Lower lobe of right lung (tissue), 2 donors: ENCODE measurements around the gene KIF26B. TPM values are rescaled to one million over a fixed set of nuclear protein-coding genes. Genes with fewer than 3 reads are reported as not detected.

Experiments used
- ATAC-seq, 2 donors: fragments of 200-7000 bp; cut with Tn5 transposase; one replicate each; pipeline ENCODE4 v1.9.1; 2020 to 2022; ENCODE audit warnings: mild to moderate bottlenecking in 2 of 2, moderate library complexity in 2 of 2
- DNase-seq: peaks from one replicate; pipeline ENCODE4 v3.0.0-alpha.2; 2020
- H3K27ac ChIP-seq: fragments of 200-600 bp; one replicate; pipeline ENCODE4 v1.8.0; 2022
- H3K27me3 ChIP-seq: fragments of 200-600 bp; one replicate; pipeline ENCODE4 v1.8.0; 2022; ENCODE audit warnings: low read depth
- H3K36me3 ChIP-seq: fragments of 200-600 bp; one replicate; pipeline ENCODE4 v1.8.0; 2022; ENCODE audit warnings: mild to moderate bottlenecking
- H3K4me1 ChIP-seq: fragments of 200-600 bp; one replicate; pipeline ENCODE4 v1.8.0; 2022
- H3K4me3 ChIP-seq: fragments of 200-600 bp; one replicate; pipeline ENCODE4 v1.8.0; 2022; ENCODE audit warnings: mild to moderate bottlenecking
- H3K9me3 ChIP-seq: fragments of 200-600 bp; one replicate; pipeline ENCODE4 v1.8.0; 2022
- CTCF ChIP-seq: fragments of 200-600 bp; IDR thresholded peaks from one replicate; pipeline ENCODE4 v1.8.0; 2022; ENCODE audit warnings: antibody characterized with exemption, mild to moderate bottlenecking
- intact Hi-C: fragments of 100-400 bp; cut with DNase I; formaldehyde crosslinking; loops from one replicate; pipeline ENCODE4 v1.11.0; 2022
- total RNA-seq: library from RNA; stranded (reverse); fragmentation: NEBNext Ultra II Directional; extraction: Animal tissue kit (Norgen Biotek cat#: 25700); gene quantifications from one replicate; pipeline ENCODE4 v1.2.1, GENCODE V29; 2021
- donor health status: DM: no; HTN: yes; CAD: no; lungs with severe emphysema.

The KIF26B gene
- total RNA-seq, 1 donor from 2014 or later, result 1.2 TPM

DNA sequence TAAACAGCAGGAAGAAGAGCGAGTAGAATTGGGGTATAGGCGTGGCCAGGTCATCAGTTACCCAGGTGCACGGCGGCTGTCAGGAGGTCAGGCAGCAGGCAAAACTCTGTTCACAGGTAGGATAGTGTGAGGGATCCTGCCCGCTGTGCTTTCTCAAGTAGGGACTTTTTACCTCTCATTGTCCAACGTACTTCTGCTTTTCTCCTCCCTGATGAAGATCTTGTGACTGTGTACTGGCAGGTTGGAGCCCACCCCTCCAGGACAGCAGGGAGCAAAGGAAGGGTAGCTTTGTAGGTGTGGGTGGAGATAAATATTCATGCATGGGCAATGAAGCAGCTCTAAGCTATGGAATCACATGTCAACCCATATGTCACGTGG is 373.5 kb downstream of the KIF26B start:
- no peaks in the 10 kb centered on the region for H3K36me3 ChIP-seq
- H3K4me1 ChIP-seq, result no peaks in the 10 kb centered on the region
- no peaks in the 10 kb centered on the region for H3K27me3 ChIP-seq
- no peak overlapping the region for H3K27ac ChIP-seq
- intact Hi-C loops, result no loop called here
- H3K9me3 ChIP-seq, result no peaks in the 10 kb centered on the region
- ATAC-seq (no peak), DNase-seq (no peak)
- no peak for TF ChIP-seq CTCF
- H3K4me3 ChIP-seq, result no peak overlapping the region

DNA sequence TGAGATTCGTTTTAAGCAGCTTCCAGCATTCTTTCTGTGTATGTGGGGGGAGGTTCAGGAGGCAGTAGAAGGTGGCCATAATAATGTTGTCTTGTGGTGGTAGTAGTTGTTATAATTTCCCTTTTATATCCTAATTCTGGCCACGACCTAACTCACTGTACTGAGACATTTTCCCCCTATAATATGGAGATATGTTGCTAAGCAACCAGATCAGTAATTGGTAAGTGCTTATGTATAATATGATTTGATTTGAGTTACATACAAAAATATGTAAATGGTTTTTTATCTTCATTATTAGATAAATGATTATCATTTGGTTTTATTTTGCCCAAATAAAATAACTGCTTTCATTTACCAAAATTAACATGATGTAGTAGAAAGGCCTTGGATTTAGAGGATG is 376.2 kb downstream of the KIF26B start:
- no peaks in the 10 kb centered on the region for H3K36me3 ChIP-seq
- H3K27me3 ChIP-seq, result no peaks in the 10 kb centered on the region
- H3K4me1 ChIP-seq, result no peaks in the 10 kb centered on the region
- H3K9me3 ChIP-seq, result no peaks in the 10 kb centered on the region
- no peak overlapping the region for H3K4me3 ChIP-seq
- DNase-seq, result no peak
- no peak overlapping the region for H3K27ac ChIP-seq
- no peak for TF ChIP-seq CTCF
- intact Hi-C loops, result no loop called here
- ATAC-seq, result no peak

- no peaks in the 10 kb centered on the region for H3K4me1 ChIP-seq
- no peaks in the 10 kb centered on the region for H3K36me3 ChIP-seq
- intact Hi-C loops, result no loop called here
- H3K4me3 ChIP-seq, result no peak overlapping the region
- no peak overlapping the region for H3K27ac ChIP-seq
- ATAC-seq (no peak), DNase-seq (no peak)
- TF ChIP-seq CTCF, result no peak
- H3K9me3 ChIP-seq, result no peaks in the 10 kb centered on the region
- H3K27me3 ChIP-seq, result no peaks in the 10 kb centered on the region
These were observed 383.2 kb downstream of the KIF26B start for GRCh38 chr1:245537992-245538391.

DNA sequence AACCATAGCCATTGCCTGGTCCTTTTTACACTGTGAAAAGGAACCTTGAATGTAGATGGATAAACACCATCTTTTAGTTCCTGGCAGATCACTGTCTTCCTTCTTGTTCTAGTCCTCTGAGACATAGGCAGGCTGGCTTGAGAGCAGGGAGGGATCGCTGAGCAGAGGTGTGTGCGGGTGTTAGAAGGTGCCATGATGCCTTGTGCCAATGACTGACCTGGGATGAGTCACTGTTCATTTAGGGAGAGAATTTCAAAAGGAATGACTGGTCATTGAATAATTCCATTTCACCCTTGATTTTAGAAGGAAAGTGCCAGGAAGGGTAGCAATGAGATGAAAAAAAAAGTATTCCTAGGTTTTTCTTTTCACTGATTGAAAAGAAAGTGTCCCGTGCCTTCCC is 383.9 kb downstream of the KIF26B start:
- Histone ChIP-seq H3K4me3 (no peak overlapping the region), H3K27me3 (no peaks in the 10 kb centered on the region), H3K4me1 (no peaks in the 10 kb centered on the region), H3K9me3 (no peaks in the 10 kb centered on the region), H3K27ac (no peak overlapping the region), H3K36me3 (no peaks in the 10 kb centered on the region)
- no peak for TF ChIP-seq CTCF
- intact Hi-C loops, result no loop called here
- ATAC-seq (no peak), DNase-seq (no peak)

DNA sequence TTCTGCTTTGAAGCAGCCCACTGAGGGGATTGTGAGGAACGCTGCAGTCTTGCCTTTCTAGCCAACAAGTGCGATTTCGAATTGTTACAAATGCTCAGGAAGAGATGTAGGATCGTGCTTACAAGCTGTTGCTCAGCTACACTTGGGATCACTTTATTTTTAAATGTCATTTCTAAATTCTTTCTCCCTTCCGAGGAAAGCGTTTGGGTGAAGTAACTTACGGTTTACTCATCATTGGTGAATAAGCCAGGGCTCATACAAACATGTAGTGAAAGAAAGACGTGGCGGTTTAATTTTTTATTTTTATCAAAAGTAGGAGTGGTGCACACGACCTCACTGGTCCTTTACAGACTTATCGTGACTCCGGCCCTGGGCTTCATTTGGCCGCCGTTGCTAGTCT is 386.6 kb downstream of the KIF26B start:
- H3K36me3 ChIP-seq, result no peaks in the 10 kb centered on the region
- H3K27me3 ChIP-seq, result no peaks in the 10 kb centered on the region
- intact Hi-C loops, result no loop called here
- DNase-seq, result no peak
- no peak for ATAC-seq
- no peak overlapping the region for H3K27ac ChIP-seq
- H3K4me1 ChIP-seq, result no peaks in the 10 kb centered on the region
- no peaks in the 10 kb centered on the region for H3K9me3 ChIP-seq
- H3K4me3 ChIP-seq, result no peak overlapping the region
- TF ChIP-seq CTCF, result no peak

GRCh38 chr1:245542365-245542764 is 387.6 kb downstream of the KIF26B start:
- no peaks in the 10 kb centered on the region for H3K27me3 ChIP-seq
- TF ChIP-seq CTCF, result no peak
- no peak overlapping the region for H3K27ac ChIP-seq
- H3K4me3 ChIP-seq, result no peak overlapping the region
- ATAC-seq, result peak in 1 of 2 donors; percentile 11
- no peaks in the 10 kb centered on the region for H3K9me3 ChIP-seq
- H3K4me1 ChIP-seq, result no peaks in the 10 kb centered on the region
- no peak for DNase-seq
- intact Hi-C loops, result no loop called here
- no peaks in the 10 kb centered on the region for H3K36me3 ChIP-seq
